ENCODE results near the gene LAMB4. TPM values are rescaled to one million over a fixed set of nuclear protein-coding genes. Genes with fewer than 3 reads are reported as not detected.

LAMB4 gene
- total RNA-seq, 2 experiments from 2014 or later = not detected

DNA sequence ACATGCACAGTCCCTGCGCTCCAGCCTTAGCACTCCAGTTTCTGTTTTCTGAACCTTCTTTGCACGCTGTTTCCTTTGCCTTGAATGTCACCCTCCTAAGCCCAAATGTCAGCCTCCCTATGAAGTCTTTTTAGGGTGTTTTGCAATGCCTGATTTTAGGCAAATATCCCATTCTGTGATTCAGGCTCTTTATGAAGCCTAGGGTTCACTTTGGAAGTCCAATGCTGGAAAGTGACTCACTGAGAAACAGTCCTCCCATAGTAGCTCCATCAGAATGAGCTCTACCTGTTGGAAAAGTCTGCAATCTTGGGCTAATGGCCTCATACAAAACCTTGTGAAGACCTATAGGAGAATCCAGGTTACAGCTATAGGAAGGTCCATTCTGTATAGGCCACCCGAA is 5.3 kb downstream of the LAMB4 start:
- intact Hi-C loops (cut with micrococcal nuclease) = no loop called here
- Mint-ChIP-seq H3K27ac (no peak overlapping the region), H3K36me3 (ENCODE audit: low read depth) (no peaks in the 10 kb centered on the region), H3K9me3 (no peaks in the 10 kb centered on the region), H3K4me3 (no peak overlapping the region), H3K27me3 (no peaks in the 10 kb centered on the region), H3K4me1 (ENCODE audit: low read depth) (no peaks in the 10 kb centered on the region)
- ChIA-PET CTCF (interaction anchor here (1.5 to 1.6 kb wide), 2 partner anchors 9 to 21 kb away, joined by 3 to 5 read pairs; no protein-coding TSS in a partner anchor), POLR2A (interaction anchor here (1.1 kb wide), 1 partner anchor 11 kb away, joined by 3 read pairs; no protein-coding TSS in a partner anchor)
- ATAC-seq (no peak), DNase-seq (no peak)
- TF ChIP-seq, protein P1, sequence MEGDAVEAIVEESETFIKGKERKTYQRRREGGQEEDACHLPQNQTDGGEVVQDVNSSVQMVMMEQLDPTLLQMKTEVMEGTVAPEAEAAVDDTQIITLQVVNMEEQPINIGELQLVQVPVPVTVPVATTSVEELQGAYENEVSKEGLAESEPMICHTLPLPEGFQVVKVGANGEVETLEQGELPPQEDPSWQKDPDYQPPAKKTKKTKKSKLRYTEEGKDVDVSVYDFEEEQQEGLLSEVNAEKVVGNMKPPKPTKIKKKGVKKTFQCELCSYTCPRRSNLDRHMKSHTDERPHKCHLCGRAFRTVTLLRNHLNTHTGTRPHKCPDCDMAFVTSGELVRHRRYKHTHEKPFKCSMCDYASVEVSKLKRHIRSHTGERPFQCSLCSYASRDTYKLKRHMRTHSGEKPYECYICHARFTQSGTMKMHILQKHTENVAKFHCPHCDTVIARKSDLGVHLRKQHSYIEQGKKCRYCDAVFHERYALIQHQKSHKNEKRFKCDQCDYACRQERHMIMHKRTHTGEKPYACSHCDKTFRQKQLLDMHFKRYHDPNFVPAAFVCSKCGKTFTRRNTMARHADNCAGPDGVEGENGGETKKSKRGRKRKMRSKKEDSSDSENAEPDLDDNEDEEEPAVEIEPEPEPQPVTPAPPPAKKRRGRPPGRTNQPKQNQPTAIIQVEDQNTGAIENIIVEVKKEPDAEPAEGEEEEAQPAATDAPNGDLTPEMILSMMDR (IDR thresholded peaks at IDR 0.05) = no peak

- DNase-seq (no peak), ATAC-seq (no peak)
- intact Hi-C loops (cut with micrococcal nuclease) = no loop called here
- TF ChIP-seq, protein P1 (IDR thresholded peaks at IDR 0.05) = no peak
- POLR2A ChIA-PET = no interaction called here
- Mint-ChIP-seq H3K36me3 (ENCODE audit: low read depth) (no peaks in the 10 kb centered on the region), H3K4me1 (ENCODE audit: low read depth) (no peaks in the 10 kb centered on the region), H3K4me3 (no peak overlapping the region), H3K27me3 (no peaks in the 10 kb centered on the region), H3K9me3 (no peaks in the 10 kb centered on the region), H3K27ac (no peak overlapping the region)
- CTCF ChIA-PET = interaction anchor here (1.5 to 4.1 kb wide), 2 partner anchors 9 to 23 kb away, joined by 4 to 22 read pairs; no protein-coding TSS in a partner anchor
Measured at GRCh38 chr7:108122181-108122580, 8.0 kb downstream of the LAMB4 start.

- ChIA-PET POLR2A (no interaction called here), CTCF (interaction anchor here (1.2 to 4.1 kb wide), 3 partner anchors 10 to 25 kb away, joined by 4 to 22 read pairs (median 4); no protein-coding TSS in a partner anchor)
- TF ChIP-seq, protein P1 (IDR thresholded peaks at IDR 0.05) = no peak
- DNase-seq (no peak), ATAC-seq (no peak)
- Mint-ChIP-seq H3K27ac (no peak overlapping the region), H3K4me1 (ENCODE audit: low read depth) (no peaks in the 10 kb centered on the region), H3K4me3 (no peak overlapping the region), H3K36me3 (ENCODE audit: low read depth) (no peaks in the 10 kb centered on the region), H3K9me3 (no peaks in the 10 kb centered on the region), H3K27me3 (no peaks in the 10 kb centered on the region)
- intact Hi-C loops (cut with micrococcal nuclease) = no loop called here
Measured at GRCh38 chr7:108120933-108121332, 9.2 kb downstream of the LAMB4 start.

DNA sequence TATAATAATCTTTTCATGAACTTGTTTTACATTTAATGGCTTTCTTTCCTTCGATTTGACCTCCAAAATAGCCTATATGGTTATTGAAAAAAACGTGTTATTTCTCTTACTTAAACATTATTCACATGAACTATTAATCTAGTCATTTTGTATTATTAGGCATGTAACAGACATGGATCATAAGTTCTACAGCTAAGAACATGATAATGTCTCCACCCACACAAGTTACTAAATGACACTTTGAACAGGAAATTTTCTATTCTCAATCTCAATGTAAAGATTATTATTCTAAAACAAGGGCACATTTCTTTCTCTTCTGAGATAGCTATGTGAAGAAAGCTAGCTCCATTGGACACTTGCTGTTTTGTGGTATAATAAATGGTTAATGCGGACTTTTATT is 10.0 kb downstream of the LAMB4 start:
- intact Hi-C loops (cut with micrococcal nuclease) = no loop called here
- Mint-ChIP-seq H3K4me1 (ENCODE audit: low read depth) (no peaks in the 10 kb centered on the region), H3K36me3 (ENCODE audit: low read depth) (no peaks in the 10 kb centered on the region), H3K9me3 (no peaks in the 10 kb centered on the region), H3K27me3 (no peaks in the 10 kb centered on the region), H3K27ac (no peak overlapping the region), H3K4me3 (no peak overlapping the region)
- DNase-seq (no peak), ATAC-seq (no peak)
- POLR2A ChIA-PET = no interaction called here
- TF ChIP-seq, protein P1 (IDR thresholded peaks at IDR 0.05) = no peak
- CTCF ChIA-PET = interaction anchor here (1.2 to 4.1 kb wide), 2 partner anchors 11 to 25 kb away, joined by 4 to 22 read pairs; no protein-coding TSS in a partner anchor

DNA sequence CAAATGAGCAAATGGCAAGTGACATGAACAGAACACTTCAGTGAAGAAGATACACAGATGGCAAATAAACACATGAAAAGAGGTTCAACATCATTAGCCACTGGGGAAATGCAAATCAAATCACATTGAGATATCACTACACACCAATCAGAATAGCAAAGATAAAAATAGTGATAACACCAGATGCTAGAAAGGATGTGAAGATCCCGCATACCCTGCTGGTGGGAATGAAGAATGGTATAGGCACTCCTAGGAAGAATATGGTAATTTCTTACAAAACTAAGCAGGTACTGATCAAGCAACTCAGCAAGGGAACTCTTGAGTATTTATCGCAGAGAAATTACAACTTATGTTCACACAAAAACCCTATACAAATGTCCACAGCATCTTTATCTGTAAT is 11.2 kb downstream of the LAMB4 start:
- TF ChIP-seq, protein P1 (IDR thresholded peaks at IDR 0.05) = no peak
- POLR2A ChIA-PET = no interaction called here
- DNase-seq (no peak), ATAC-seq (no peak)
- H3K4me1 Mint-ChIP-seq (ENCODE audit: low read depth) = no peaks in the 10 kb centered on the region
- CTCF ChIA-PET = interaction anchor here (0.6 to 4.1 kb wide), 2 partner anchors 27 to 64 kb away, joined by 3 to 27 read pairs; no protein-coding TSS in a partner anchor
- no peaks in the 10 kb centered on the region for H3K9me3 Mint-ChIP-seq
- H3K4me3 Mint-ChIP-seq = no peak overlapping the region
- intact Hi-C loops (cut with micrococcal nuclease) = no loop called here
- no peak overlapping the region for H3K27ac Mint-ChIP-seq
- H3K27me3 Mint-ChIP-seq = no peaks in the 10 kb centered on the region
- no peaks in the 10 kb centered on the region for H3K36me3 Mint-ChIP-seq (ENCODE audit: low read depth)
